HCT116 (cell line): ENCODE results near the gene RUNX1. TPM values are rescaled to one million over a fixed set of nuclear protein-coding genes. Genes with fewer than 3 reads are reported as not detected.

Source experiments
- ATAC-seq: fragments of 200-7000 bp; cut with Tn5 transposase; 2 replicates; pipeline ENCODE4 v1.9.1; 2020; ENCODE audit warnings: mild to moderate bottlenecking, moderate library complexity
- BruUV-seq: library from RNA; stranded (reverse); fragments of 400-500 nt; replicated peaks from 2 replicates; lab custom pipeline; 2021; lab: Mats Ljungman, UMichigan
- CTCF ChIA-PET: fragments of 300-600 bp; sonication (Branson Sonifier 250); formaldehyde crosslinking; loops from one replicate; lab custom pipeline; 2021; ENCODE audit warnings: antibody characterized with exemption; lab: Charles Lee
- POLR2A ChIA-PET: fragments of 300-600, 350-600 bp; sonication (Branson Sonifier 250); formaldehyde crosslinking; loops from one replicate; lab custom pipeline; 2021; ENCODE audit warnings: antibody characterized with exemption; lab: Charles Lee
- RAD21 ChIA-PET, 2 experiments: fragments of 300-600 bp; sonication (Branson Sonifier 250); formaldehyde crosslinking; loops; one replicate each; lab custom pipeline; 2023; ENCODE audit warnings: low total read pairs in 2 of 2; ENCODE audit not compliant: uncharacterized antibody in 2 of 2, unreplicated experiment in 2 of 2, low non-redundant PET in 1 of 2; lab: Charles Lee
- DNase-seq: peaks from one replicate; pipeline ENCODE4 v3.0.0-alpha.2; 2010; ENCODE audit warnings: low read depth, low spot score
- H2AFZ ChIP-seq: fragments of 200-600 bp; shearing (Covaris generic), sonication (generic); 2 replicates; pipeline ENCODE4 v1.6.1; 2017; ENCODE audit warnings: low read depth, mixed run types, mixed read lengths, antibody characterized with exemption, low read length; ENCODE audit not compliant: poor library complexity, severe bottlenecking
- H3K27ac ChIP-seq: 2 replicates; pipeline ENCODE4 v1.5.1; 2012; ENCODE audit warnings: low read depth, low read length
- H3K27me3 ChIP-seq: fragments of 200-600 bp; sonication (generic); 2 replicates; pipeline ENCODE4 v1.6.1; 2016; ENCODE audit warnings: mixed run types, low read length, mixed read lengths; ENCODE audit not compliant: insufficient read depth
- H3K36me3 ChIP-seq, 2 experiments: fragments of 200-500 bp in 1 of 2; fragments of 200-600 bp in 1 of 2; sonication (Bioruptor generic) in 1 of 2; sonication (generic) in 1 of 2; 2 replicates each; pipeline versions ENCODE4 v1.5.1 to v1.6.1; 2014 to 2016; ENCODE audit warnings: low read length in 2 of 2, inconsistent platforms in 1 of 2, mixed read lengths in 1 of 2, mixed run types in 1 of 2; ENCODE audit not compliant: insufficient read depth in 2 of 2, control insufficient read depth in 1 of 2
- H3K4me1 ChIP-seq, 2 experiments: fragments of 200-600 bp in 1 of 2; sonication (generic) in 1 of 2; 2 replicates each; pipeline versions ENCODE4 v1.5.1 to v1.6.1; 2012 to 2017; ENCODE audit warnings: low read length in 2 of 2, inconsistent platforms in 1 of 2, mild to moderate bottlenecking in 1 of 2, mixed read lengths in 1 of 2, mixed run types in 1 of 2, moderate library complexity in 1 of 2; ENCODE audit not compliant: insufficient read depth in 2 of 2, control insufficient read depth in 1 of 2
- H3K4me2 ChIP-seq: fragments of 200-600 bp; sonication (generic); 2 replicates; pipeline ENCODE4 v1.6.1; 2017; ENCODE audit warnings: mixed run types, low read length, mixed read lengths
- H3K4me3 ChIP-seq, 2 experiments: fragments of 200-600 bp in 1 of 2; sonication (generic) in 1 of 2; replicated peaks in 1 of 2; 2 replicates each; pipeline ENCODE4 v1.5.1; 2011 to 2016; ENCODE audit warnings: low read length in 2 of 2, control low read depth in 1 of 2, low read depth in 1 of 2, mild to moderate bottlenecking in 1 of 2, mixed read lengths in 1 of 2, mixed run types in 1 of 2
- H3K79me2 ChIP-seq: fragments of 200-600 bp; sonication (generic); 2 replicates; pipeline ENCODE4 v1.6.1; 2017; ENCODE audit warnings: mild to moderate bottlenecking, mixed run types, low read length, moderate library complexity, mixed read lengths; ENCODE audit not compliant: insufficient read depth
- H3K9ac ChIP-seq: fragments of 200-600 bp; sonication (generic); 2 replicates; pipeline ENCODE4 v1.6.1; 2016; ENCODE audit warnings: low read length, mixed read lengths
- H3K9me2 ChIP-seq: fragments of 200-600 bp; sonication (generic), shearing (Covaris generic); 2 replicates; pipeline ENCODE4 v1.6.1; 2017; ENCODE audit warnings: mixed run types, mild to moderate bottlenecking, moderate library complexity; ENCODE audit not compliant: insufficient read depth
- H3K9me3 ChIP-seq, 2 experiments: fragments of 200-500 bp in 1 of 2; fragments of 200-600 bp in 1 of 2; sonication (Bioruptor generic) in 1 of 2; sonication (generic) in 1 of 2; 2 replicates each; pipeline ENCODE4 v1.6.1; 2014 to 2017; ENCODE audit warnings: low read length in 2 of 2, mixed read lengths in 2 of 2, inconsistent platforms in 1 of 2, low read depth in 1 of 2, mild to moderate bottlenecking in 1 of 2, mixed run types in 1 of 2, moderate library complexity in 1 of 2; ENCODE audit not compliant: control insufficient read depth in 1 of 2, insufficient read depth in 1 of 2
- H4K20me1 ChIP-seq: fragments of 200-600 bp; sonication (generic), shearing (Covaris generic); 2 replicates; pipeline ENCODE4 v1.6.1; 2017; ENCODE audit warnings: mixed run types, mild to moderate bottlenecking, moderate library complexity; ENCODE audit not compliant: insufficient read depth
- CBX3 ChIP-seq: IDR thresholded peaks from 2 replicates; pipeline ENCODE4 v1.6.1; 2012; ENCODE audit warnings: low read depth
- CEBPB ChIP-seq: IDR thresholded peaks from 2 replicates; pipeline ENCODE4 v1.6.1; 2012; ENCODE audit warnings: low read depth
- EGR1 ChIP-seq: IDR thresholded peaks from 2 replicates; pipeline ENCODE4 v1.6.1; 2012; ENCODE audit warnings: low read depth
- ELF1 ChIP-seq: IDR thresholded peaks from 2 replicates; pipeline ENCODE4 v1.6.1; 2012; ENCODE audit warnings: low read depth, borderline replicate concordance
- EZH2 ChIP-seq: fragments of 200-600 bp; sonication (generic); IDR thresholded peaks from 2 replicates; pipeline ENCODE4 v1.6.1; 2017; ENCODE audit warnings: antibody characterized with exemption, mixed run types
- EZH2phosphoT487 ChIP-seq: fragments of 200-600 bp; IDR thresholded peaks from 2 replicates; pipeline ENCODE4 v1.6.1; 2018; ENCODE audit warnings: antibody characterized with exemption, borderline replicate concordance
- FOSL1 ChIP-seq: IDR thresholded peaks from 2 replicates; pipeline ENCODE4 v1.6.1; 2012; ENCODE audit warnings: low read depth
- POLR2A ChIP-seq: IDR thresholded peaks from 2 replicates; pipeline ENCODE4 v1.7.0; 2011; ENCODE audit warnings: borderline replicate concordance; ENCODE audit not compliant: insufficient read depth, insufficient read length; ENCODE audit errors: extremely low read depth
- POLR2AphosphoS5 ChIP-seq: IDR thresholded peaks from 2 replicates; pipeline ENCODE4 v1.6.1; 2011; ENCODE audit warnings: mild to moderate bottlenecking, low read depth, low read length, moderate library complexity
- RAD21 ChIP-seq: IDR thresholded peaks from 2 replicates; pipeline ENCODE4 v1.6.1; 2012; ENCODE audit warnings: low read depth, mild to moderate bottlenecking
- SIN3A ChIP-seq: IDR thresholded peaks from 2 replicates; pipeline ENCODE4 v1.6.1; 2012; ENCODE audit warnings: low read depth
- TCF7L2 ChIP-seq: IDR thresholded peaks from 2 replicates; pipeline ENCODE4 v1.7.0; 2011; ENCODE audit warnings: borderline replicate concordance, inconsistent platforms; ENCODE audit not compliant: insufficient read depth, insufficient read length; ENCODE audit errors: extremely low read depth
- YY1 ChIP-seq: IDR thresholded peaks from 2 replicates; pipeline ENCODE4 v1.6.1; 2011; ENCODE audit warnings: low read length, low read depth, moderate library complexity, mild to moderate bottlenecking; ENCODE audit not compliant: insufficient replicate concordance; ENCODE audit errors: extremely low read depth
- ZFX ChIP-seq: fragments of 450-650 bp; IDR thresholded peaks from 2 replicates; pipeline ENCODE4 v1.6.1; 2017
- intact Hi-C: fragments of 100-400 bp; cut with micrococcal nuclease; formaldehyde crosslinking; loops from 2 replicates; pipeline ENCODE4 v1.10.0; 2022
- total RNA-seq: library from RNA; stranded (reverse); gene quantifications from one replicate; pipeline ENCODE4 v1.2.1, GENCODE V29; 2021; ENCODE audit not compliant: unreplicated experiment
- TF ChIP-seq, protein P1 (sequence below), 3 experiments: fragments of 200-600 bp in 1 of 3; sonication (generic) in 1 of 3; IDR thresholded peaks in 2 of 3; conservative IDR thresholded peaks in 1 of 3; 2 replicates each; pipeline ENCODE4 v1.5.1; 2012 to 2017; ENCODE audit warnings: low read depth in 2 of 3, low read length in 2 of 3, antibody characterized with exemption in 1 of 3, borderline replicate concordance in 1 of 3, control low read depth in 1 of 3, mild to moderate bottlenecking in 1 of 3, mixed read lengths in 1 of 3, mixed run types in 1 of 3, moderate library complexity in 1 of 3; ENCODE audit not compliant: insufficient read depth in 1 of 3
- TF ChIP-seq, protein P2 (sequence below): IDR thresholded peaks from 2 replicates; pipeline ENCODE4 v1.6.1; 2012; ENCODE audit warnings: low read depth
- TF ChIP-seq, protein P3 (sequence below): IDR thresholded peaks from 2 replicates; pipeline ENCODE4 v1.6.1; 2012
- TF ChIP-seq, protein P4 (sequence below): IDR thresholded peaks from 2 replicates; pipeline ENCODE4 v1.6.1; 2012

Gene RUNX1
- total RNA-seq, 1 experiment from 2014 or later: 33.5 TPM

DNA sequence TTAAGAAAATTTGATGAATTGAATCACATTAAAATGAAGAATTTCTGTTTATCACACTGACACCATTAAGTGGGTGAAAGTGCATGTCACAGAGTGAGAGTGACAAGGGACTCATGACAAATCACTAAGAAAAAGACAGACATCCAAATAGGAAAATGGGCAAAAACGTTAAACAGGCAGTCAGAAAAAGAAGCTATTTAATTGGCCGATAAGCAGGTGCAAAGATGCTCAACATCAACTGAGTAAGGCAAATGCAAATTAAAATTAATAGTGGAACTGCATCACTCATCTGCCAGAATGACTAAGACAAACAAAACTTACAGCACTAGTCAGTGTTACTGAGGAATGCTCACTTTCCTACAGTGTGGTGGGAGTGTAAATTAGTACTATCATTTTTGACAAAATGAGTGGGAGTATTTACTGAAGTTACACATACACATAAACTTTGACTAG is 39.2 kb upstream of the RUNX1 start:
- H3K9ac ChIP-seq: no peak overlapping the region
- DNase-seq (no peak), ATAC-seq (no peak)
- no peaks in the 10 kb centered on the region; a peak in 1 of 4 replicates for H3K9me3 ChIP-seq
- TF ChIP-seq CEBPB: no peak
- TF ChIP-seq TCF7L2: no peak
- no peak for TF ChIP-seq CBX3
- no peak for TF ChIP-seq EZH2phosphoT487
- TF ChIP-seq ELF1: no peak
- TF ChIP-seq POLR2A: no peak
- TF ChIP-seq POLR2AphosphoS5: no peak
- TF ChIP-seq YY1: no peak
- no peak for TF ChIP-seq SIN3A
- TF ChIP-seq, protein P1, sequence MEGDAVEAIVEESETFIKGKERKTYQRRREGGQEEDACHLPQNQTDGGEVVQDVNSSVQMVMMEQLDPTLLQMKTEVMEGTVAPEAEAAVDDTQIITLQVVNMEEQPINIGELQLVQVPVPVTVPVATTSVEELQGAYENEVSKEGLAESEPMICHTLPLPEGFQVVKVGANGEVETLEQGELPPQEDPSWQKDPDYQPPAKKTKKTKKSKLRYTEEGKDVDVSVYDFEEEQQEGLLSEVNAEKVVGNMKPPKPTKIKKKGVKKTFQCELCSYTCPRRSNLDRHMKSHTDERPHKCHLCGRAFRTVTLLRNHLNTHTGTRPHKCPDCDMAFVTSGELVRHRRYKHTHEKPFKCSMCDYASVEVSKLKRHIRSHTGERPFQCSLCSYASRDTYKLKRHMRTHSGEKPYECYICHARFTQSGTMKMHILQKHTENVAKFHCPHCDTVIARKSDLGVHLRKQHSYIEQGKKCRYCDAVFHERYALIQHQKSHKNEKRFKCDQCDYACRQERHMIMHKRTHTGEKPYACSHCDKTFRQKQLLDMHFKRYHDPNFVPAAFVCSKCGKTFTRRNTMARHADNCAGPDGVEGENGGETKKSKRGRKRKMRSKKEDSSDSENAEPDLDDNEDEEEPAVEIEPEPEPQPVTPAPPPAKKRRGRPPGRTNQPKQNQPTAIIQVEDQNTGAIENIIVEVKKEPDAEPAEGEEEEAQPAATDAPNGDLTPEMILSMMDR (IDR thresholded peaks at IDR 0.05 in 2 of 3, conservative IDR thresholded peaks at IDR 0.05 in 1 of 3; ENCODE audit: borderline replicate concordance in 1 of 3, insufficient read depth in 1 of 3, low read depth in 2 of 3, low read length in 2 of 3): no peak
- no peak for TF ChIP-seq EZH2
- TF ChIP-seq, protein P2, sequence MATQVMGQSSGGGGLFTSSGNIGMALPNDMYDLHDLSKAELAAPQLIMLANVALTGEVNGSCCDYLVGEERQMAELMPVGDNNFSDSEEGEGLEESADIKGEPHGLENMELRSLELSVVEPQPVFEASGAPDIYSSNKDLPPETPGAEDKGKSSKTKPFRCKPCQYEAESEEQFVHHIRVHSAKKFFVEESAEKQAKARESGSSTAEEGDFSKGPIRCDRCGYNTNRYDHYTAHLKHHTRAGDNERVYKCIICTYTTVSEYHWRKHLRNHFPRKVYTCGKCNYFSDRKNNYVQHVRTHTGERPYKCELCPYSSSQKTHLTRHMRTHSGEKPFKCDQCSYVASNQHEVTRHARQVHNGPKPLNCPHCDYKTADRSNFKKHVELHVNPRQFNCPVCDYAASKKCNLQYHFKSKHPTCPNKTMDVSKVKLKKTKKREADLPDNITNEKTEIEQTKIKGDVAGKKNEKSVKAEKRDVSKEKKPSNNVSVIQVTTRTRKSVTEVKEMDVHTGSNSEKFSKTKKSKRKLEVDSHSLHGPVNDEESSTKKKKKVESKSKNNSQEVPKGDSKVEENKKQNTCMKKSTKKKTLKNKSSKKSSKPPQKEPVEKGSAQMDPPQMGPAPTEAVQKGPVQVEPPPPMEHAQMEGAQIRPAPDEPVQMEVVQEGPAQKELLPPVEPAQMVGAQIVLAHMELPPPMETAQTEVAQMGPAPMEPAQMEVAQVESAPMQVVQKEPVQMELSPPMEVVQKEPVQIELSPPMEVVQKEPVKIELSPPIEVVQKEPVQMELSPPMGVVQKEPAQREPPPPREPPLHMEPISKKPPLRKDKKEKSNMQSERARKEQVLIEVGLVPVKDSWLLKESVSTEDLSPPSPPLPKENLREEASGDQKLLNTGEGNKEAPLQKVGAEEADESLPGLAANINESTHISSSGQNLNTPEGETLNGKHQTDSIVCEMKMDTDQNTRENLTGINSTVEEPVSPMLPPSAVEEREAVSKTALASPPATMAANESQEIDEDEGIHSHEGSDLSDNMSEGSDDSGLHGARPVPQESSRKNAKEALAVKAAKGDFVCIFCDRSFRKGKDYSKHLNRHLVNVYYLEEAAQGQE: no peak
- no peak for TF ChIP-seq RAD21
- TF ChIP-seq, protein P3, sequence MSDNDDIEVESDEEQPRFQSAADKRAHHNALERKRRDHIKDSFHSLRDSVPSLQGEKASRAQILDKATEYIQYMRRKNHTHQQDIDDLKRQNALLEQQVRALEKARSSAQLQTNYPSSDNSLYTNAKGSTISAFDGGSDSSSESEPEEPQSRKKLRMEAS: no peak
- TF ChIP-seq, protein P4, sequence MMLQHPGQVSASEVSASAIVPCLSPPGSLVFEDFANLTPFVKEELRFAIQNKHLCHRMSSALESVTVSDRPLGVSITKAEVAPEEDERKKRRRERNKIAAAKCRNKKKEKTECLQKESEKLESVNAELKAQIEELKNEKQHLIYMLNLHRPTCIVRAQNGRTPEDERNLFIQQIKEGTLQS: no peak
- no peak for TF ChIP-seq EGR1
- no peak for TF ChIP-seq ZFX
- no peak for TF ChIP-seq FOSL1
- ChIA-PET RAD21 (interaction anchor here in 1 of 2 experiments (0.9 to 1.0 kb wide), 2 partner anchors 48 to 312 kb away, joined by 3 read pairs; no protein-coding TSS in a partner anchor), POLR2A (no interaction called here), CTCF (no interaction called here)
- intact Hi-C loops: no loop called here
- H3K4me1 ChIP-seq: peaks cover 0 to 14% of the 10 kb centered on the region in 2 experiments; a peak in 2 of 4 replicates
- H3K36me3 ChIP-seq: no peaks in the 10 kb centered on the region
- H3K4me3 ChIP-seq: no peak overlapping the region
- no peak overlapping the region for H3K4me2 ChIP-seq
- H2AFZ ChIP-seq: no peak overlapping the region
- no peaks in the 10 kb centered on the region for H3K9me2 ChIP-seq
- H3K79me2 ChIP-seq: no peaks in the 10 kb centered on the region
- no peak overlapping the region for H3K27ac ChIP-seq
- no TSS peak for BruUV-seq
- no peaks in the 10 kb centered on the region for H3K27me3 ChIP-seq
- H4K20me1 ChIP-seq: no peaks in the 10 kb centered on the region
